IMR-90 (cell line): Measurements from ENCODE around the gene SLC10A3. TPM values are rescaled to one million over a fixed set of nuclear protein-coding genes. Genes with fewer than 3 reads are reported as not detected.

Source experiments
- ATAC-seq: fragments of 200-7000 bp; cut with Tn5 transposase; 2 replicates; pipeline ENCODE4 v1.9.1; 2020; ENCODE audit warnings: low read depth, mild to moderate bottlenecking, moderate library complexity
- BruUV-seq: library from RNA; stranded (reverse); fragments of 400-500 nt; replicated peaks from 2 replicates; lab custom pipeline; 2021; lab: Mats Ljungman, UMichigan
- CTCF ChIA-PET: fragments of 300-600 bp; formaldehyde crosslinking; extraction: SDS; loops from one replicate; lab custom pipeline; 2021; ENCODE audit warnings: antibody characterized with exemption; lab: Yijun Ruan, JAX
- POLR2A ChIA-PET: fragments of 300-600 bp; sonication (Branson Sonifier 250); formaldehyde crosslinking; loops from one replicate; lab custom pipeline; 2022; ENCODE audit warnings: antibody characterized with exemption; ENCODE audit not compliant: unreplicated experiment; lab: Charles Lee
- DNase-seq: peaks from one replicate; pipeline ENCODE4 v3.0.0; 2013
- H2AFZ ChIP-seq: replicated peaks from 2 replicates; pipeline ENCODE3; 2013; ENCODE audit warnings: low read length, mild to moderate bottlenecking; ENCODE audit not compliant: poor library complexity
- H2AK5ac ChIP-seq: 2 replicates; pipeline ENCODE4 v1.6.1; 2013; ENCODE audit warnings: low read depth, low read length, inconsistent platforms
- H2AK9ac ChIP-seq: replicated peaks from 2 replicates; pipeline ENCODE3; 2013; ENCODE audit warnings: mild to moderate bottlenecking, low read depth, low read length, moderate library complexity; ENCODE audit not compliant: poor library complexity
- H2BK120ac ChIP-seq: 2 replicates; pipeline ENCODE4 v1.6.1; 2013; ENCODE audit warnings: low read depth, low read length, inconsistent platforms
- H2BK15ac ChIP-seq: 3 replicates; pipeline ENCODE4 v1.6.1; 2013; ENCODE audit warnings: low read depth, low read length, inconsistent platforms
- H2BK20ac ChIP-seq: 2 replicates; pipeline ENCODE4 v1.6.1; 2013; ENCODE audit warnings: low read depth, mild to moderate bottlenecking, inconsistent platforms, low read length, moderate library complexity
- H2BK5ac ChIP-seq: 2 replicates; pipeline ENCODE4 v1.6.1; 2013; ENCODE audit warnings: mild to moderate bottlenecking, low read depth, low read length, inconsistent platforms; ENCODE audit not compliant: poor library complexity, severe bottlenecking
- H3K14ac ChIP-seq: replicated peaks from 2 replicates; pipeline ENCODE4 v1.6.1; 2013; ENCODE audit warnings: low read depth, low read length, inconsistent platforms
- H3K18ac ChIP-seq: 2 replicates; pipeline ENCODE4 v1.6.1; 2013; ENCODE audit warnings: low read depth, low read length, control low read depth
- H3K23ac ChIP-seq: 2 replicates; pipeline ENCODE4 v1.6.1; 2013; ENCODE audit warnings: low read depth, low read length, inconsistent platforms
- H3K27ac ChIP-seq: 2 replicates; pipeline ENCODE4 v1.5.1; 2013; ENCODE audit warnings: mild to moderate bottlenecking, control low read depth, low read length; ENCODE audit not compliant: insufficient read depth
- H3K27me3 ChIP-seq: 2 replicates; pipeline ENCODE4 v1.6.1; 2013; ENCODE audit warnings: low read length; ENCODE audit not compliant: control insufficient read depth, insufficient read depth
- H3K36me3 ChIP-seq: 2 replicates; pipeline ENCODE4 v1.6.1; 2013; ENCODE audit warnings: low read length, mixed read lengths; ENCODE audit not compliant: control insufficient read depth, insufficient read depth
- H3K4ac ChIP-seq: 2 replicates; pipeline ENCODE4 v1.6.1; 2013; ENCODE audit warnings: low read depth, low read length, inconsistent platforms
- H3K4me1 ChIP-seq: 2 replicates; pipeline ENCODE4 v1.6.1; 2013; ENCODE audit warnings: low read length, mixed read lengths; ENCODE audit not compliant: control insufficient read depth, insufficient read depth
- H3K4me2 ChIP-seq: 2 replicates; pipeline ENCODE4 v1.6.1; 2013; ENCODE audit warnings: low read depth, mild to moderate bottlenecking, control low read depth, low read length, moderate library complexity
- H3K4me3 ChIP-seq: 2 replicates; pipeline ENCODE4 v1.5.1; 2013; ENCODE audit warnings: low read depth, mild to moderate bottlenecking, control low read depth, low read length, moderate library complexity; ENCODE audit not compliant: insufficient read depth
- H3K56ac ChIP-seq: 2 replicates; pipeline ENCODE4 v1.6.1; 2013; ENCODE audit warnings: low read length, inconsistent platforms; ENCODE audit not compliant: insufficient read depth; ENCODE audit errors: extremely low read depth
- H3K79me1 ChIP-seq, 2 experiments: 2 replicates each; pipeline ENCODE4 v1.6.1; 2013; ENCODE audit warnings: low read length in 2 of 2, inconsistent platforms in 1 of 2, low read depth in 1 of 2
- H3K9ac ChIP-seq: 2 replicates; pipeline ENCODE4 v1.6.1; 2013; ENCODE audit warnings: low read depth, low read length, control low read depth
- H3K9me1 ChIP-seq: 2 replicates; pipeline ENCODE4 v1.6.1; 2013; ENCODE audit warnings: low read length, inconsistent platforms; ENCODE audit not compliant: insufficient read depth
- H3K9me3 ChIP-seq: 2 replicates; pipeline ENCODE4 v1.6.1; 2013; ENCODE audit warnings: low read length; ENCODE audit not compliant: control insufficient read depth, insufficient read depth
- H4K20me1 ChIP-seq: 2 replicates; pipeline ENCODE4 v1.6.1; 2013; ENCODE audit warnings: low read length, inconsistent platforms; ENCODE audit not compliant: insufficient read depth
- H4K5ac ChIP-seq: 2 replicates; pipeline ENCODE4 v1.6.1; 2013; ENCODE audit warnings: mild to moderate bottlenecking, low read depth, low read length, control low read depth
- H4K8ac ChIP-seq, 2 experiments: 2 replicates each; pipeline ENCODE4 v1.6.1; 2013; ENCODE audit warnings: low read depth in 2 of 2, low read length in 2 of 2, control low read depth in 1 of 2, inconsistent platforms in 1 of 2
- H4K91ac ChIP-seq: 2 replicates; pipeline ENCODE4 v1.6.1; 2013; ENCODE audit warnings: low read depth, low read length, inconsistent platforms; ENCODE audit not compliant: insufficient read depth
- MXI1 ChIP-seq: IDR thresholded peaks from 2 replicates; pipeline ENCODE4 v1.6.1; 2012; ENCODE audit warnings: low read depth, mild to moderate bottlenecking, low read length, moderate library complexity, borderline replicate concordance
- RCOR1 ChIP-seq: IDR thresholded peaks from 2 replicates; pipeline ENCODE4 v1.6.1; 2012; ENCODE audit warnings: mild to moderate bottlenecking, low read length, improper control_type of control experiment; ENCODE audit not compliant: insufficient replicate concordance
- WGBS, 2 experiments: methylation state at CpG; one replicate each; pipeline versions ENCODE4 v1.1.5 to v1.1.7; 2013; ENCODE audit warnings: missing lambda C conversion rate in 2 of 2; ENCODE audit not compliant: insufficient read length in 1 of 2; ENCODE audit errors: extremely low coverage in 2 of 2; 5-methylcytosine and 5-hydroxymethylcytosine counted together
- dilution Hi-C: fragments of 300-500 bp; cut with HindIII; formaldehyde crosslinking; loops from one replicate; pipeline ENCODE4 v1.14.3; 2018; ENCODE audit warnings: low sequenced_read_pairs; ENCODE audit not compliant: unreplicated experiment
- in situ Hi-C: fragments of 300-500 bp; cut with MboI; formaldehyde crosslinking; loops from 3 replicates; pipeline ENCODE4 v1.14.3; 2019; ENCODE audit warnings: low sequenced_read_pairs, inconsistent platforms, mixed read lengths
- intact Hi-C: fragments of 100-400 bp; cut with micrococcal nuclease; formaldehyde crosslinking; loops from 2 replicates; pipeline ENCODE4 v1.10.0; 2022
- polyA plus RNA-seq, 3 experiments: library from polyadenylated mRNA; depleted of rRNA; stranded (reverse); fragments of >200 nt; gene quantifications; 2 replicates each; pipeline ENCODE4 v1.2.3, GENCODE V29; 2012; ENCODE audit warnings: low replicate concordance in 1 of 3
- total RNA-seq: library from RNA; depleted of rRNA; stranded (reverse); fragments of >200 nt; gene quantifications from 2 replicates; pipeline ENCODE4 v1.2.3, GENCODE V29; 2012
- TF ChIP-seq, protein P1 (sequence below): fragments of 150-350 bp; IDR thresholded peaks from 2 replicates; pipeline ENCODE4 v1.6.1; 2017; ENCODE audit warnings: mild to moderate bottlenecking, antibody characterized with exemption, low read length, low read depth

Gene SLC10A3
- total and polyA plus RNA-seq, 2 of the 4 experiments (the other 2 are of a cell fraction) = 15.2 to 24.6 TPM

DNA sequence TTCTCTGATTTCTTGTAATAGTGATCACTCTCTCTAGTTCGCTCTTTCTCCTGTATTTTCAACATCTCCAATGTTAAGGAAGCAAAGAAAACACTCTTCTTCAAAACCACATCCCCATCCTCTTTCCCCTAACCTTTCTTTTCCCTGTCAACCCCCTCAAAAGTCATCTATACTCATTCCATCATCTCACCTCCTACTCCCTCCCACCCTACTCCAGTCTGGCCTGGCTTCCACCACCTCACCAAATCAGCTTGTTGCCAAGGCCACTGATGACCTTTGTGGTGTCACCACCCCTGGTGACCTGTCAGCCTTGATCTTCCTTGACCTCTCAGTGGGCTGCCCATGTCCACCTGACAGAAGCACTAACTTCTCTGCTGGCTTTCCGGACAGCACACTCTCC lies 23.3 kb upstream of the SLC10A3 start:
- H3K36me3 ChIP-seq = peaks cover 2% of the 10 kb centered on the region; the same call in 1 of the 2 replicates
- intact Hi-C loops (no loop called here), in situ Hi-C loops (no loop called here), dilution Hi-C loops (no loop called here)
- H3K56ac ChIP-seq = no peak overlapping the region
- H3K23ac ChIP-seq = no peak overlapping the region
- 50% methylated on average over 1 of the region's 2 CpGs; no CpG with 5 or more reads in 1 of the 2 experiments for WGBS, 2 experiments
- H4K5ac ChIP-seq = no peak overlapping the region
- H3K27ac ChIP-seq = no peak overlapping the region
- H3K27me3 ChIP-seq = no peaks in the 10 kb centered on the region
- no peak overlapping the region for H4K8ac ChIP-seq
- ChIA-PET POLR2A (no interaction called here), CTCF (no interaction called here)
- H4K91ac ChIP-seq = no peak overlapping the region
- H3K14ac ChIP-seq = no peak overlapping the region
- no TSS peak for BruUV-seq
- peaks cover 8 to 12% of the 10 kb centered on the region in 2 experiments; a peak in 2 of 4 replicates for H3K79me1 ChIP-seq
- no peak overlapping the region for H3K18ac ChIP-seq
- H2BK5ac ChIP-seq = no peak overlapping the region
- no peak overlapping the region; the same call in 1 of the 2 replicates for H2AK5ac ChIP-seq
- peaks cover 8% of the 10 kb centered on the region; the same call in 1 of the 2 replicates for H3K4me1 ChIP-seq
- H3K4ac ChIP-seq = no peak overlapping the region
- peaks cover 3% of the 10 kb centered on the region for H3K9me1 ChIP-seq
- no peak overlapping the region for H2AK9ac ChIP-seq
- H2AFZ ChIP-seq = no peak overlapping the region
- no peak for DNase-seq
- ATAC-seq = no peak
- H3K9ac ChIP-seq = no peak overlapping the region
- H3K9me3 ChIP-seq = peaks cover 3% of the 10 kb centered on the region; the same call in 1 of the 2 replicates
- no peak overlapping the region for H2BK20ac ChIP-seq
- no peak overlapping the region for H2BK15ac ChIP-seq
- no peak overlapping the region for H3K4me3 ChIP-seq
- TF ChIP-seq, protein P1, sequence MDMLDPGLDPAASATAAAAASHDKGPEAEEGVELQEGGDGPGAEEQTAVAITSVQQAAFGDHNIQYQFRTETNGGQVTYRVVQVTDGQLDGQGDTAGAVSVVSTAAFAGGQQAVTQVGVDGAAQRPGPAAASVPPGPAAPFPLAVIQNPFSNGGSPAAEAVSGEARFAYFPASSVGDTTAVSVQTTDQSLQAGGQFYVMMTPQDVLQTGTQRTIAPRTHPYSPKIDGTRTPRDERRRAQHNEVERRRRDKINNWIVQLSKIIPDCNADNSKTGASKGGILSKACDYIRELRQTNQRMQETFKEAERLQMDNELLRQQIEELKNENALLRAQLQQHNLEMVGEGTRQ = no peak
- TF ChIP-seq MXI1 (no peak), RCOR1 (no peak)
- no peak overlapping the region for H3K4me2 ChIP-seq
- no peak overlapping the region for H2BK120ac ChIP-seq
- H4K20me1 ChIP-seq = no peaks in the 10 kb centered on the region
